Stomach (tissue), 9 donors: ENCODE data around the gene CTNNA3. TPM values are rescaled to one million over a fixed set of nuclear protein-coding genes. Genes with fewer than 3 reads are reported as not detected.

Source experiments
- DNase-seq, 2 donors: peaks; one replicate each; pipeline versions ENCODE4 v3.0.0 to v3.0.0-alpha.2; 2013 to 2019
- H3K27ac ChIP-seq, 5 donors: fragments of 200-600 bp in 4 of 5; sonication (generic) in 4 of 5; one replicate each; pipeline ENCODE4 v1.5.1; 2013 to 2019; ENCODE audit warnings: mild to moderate bottlenecking in 1 of 5, moderate library complexity in 1 of 5
- H3K27me3 ChIP-seq, 3 donors: fragments of 200-600 bp; sonication (generic); one replicate each; pipeline ENCODE4 v1.5.1; 2017 to 2019; ENCODE audit warnings: mixed run types in 1 of 3
- H3K36me3 ChIP-seq, 4 donors: fragments of 200-600 bp; sonication (generic); 1 replicate in 3 of 4; 2 replicates in 1 of 4; pipeline ENCODE4 v1.5.1; 2016 to 2019
- H3K4me1 ChIP-seq, 4 donors: fragments of 200-600 bp; sonication (generic); one replicate each; pipeline ENCODE4 v1.5.1; 2016 to 2019
- H3K4me3 ChIP-seq, 4 donors: fragments of 200-600 bp; sonication (generic) in 3 of 4; one replicate each; pipeline ENCODE4 v1.5.1; 2016 to 2019; ENCODE audit warnings: mild to moderate bottlenecking in 1 of 4
- H3K9me3 ChIP-seq, 4 donors: fragments of 200-600 bp; sonication (generic); one replicate each; pipeline ENCODE4 v1.5.1; 2016 to 2019
- CTCF ChIP-seq, 7 experiments: fragments of 450-650 bp in 4 of 7; fragments of 200-600 bp in 3 of 7; sonication (generic) in 3 of 7; IDR thresholded peaks; one replicate each; pipeline ENCODE4 v1.5.1; 2016 to 2019; ENCODE audit warnings: antibody characterized with exemption in 7 of 7, control low read depth in 2 of 7, mild to moderate bottlenecking in 1 of 7
- EP300 ChIP-seq: sonication (generic); formaldehyde crosslinking; IDR thresholded peaks from one replicate; pipeline ENCODE4 v1.6.1; 2017; ENCODE audit warnings: antibody characterized with exemption
- POLR2A ChIP-seq, 4 donors: fragments of 450-650 bp; IDR thresholded peaks; one replicate each; pipeline ENCODE4 v1.6.1; 2016; ENCODE audit warnings: antibody characterized with exemption in 4 of 4, control low read depth in 2 of 4, mild to moderate bottlenecking in 1 of 4, moderate library complexity in 1 of 4
- POLR2AphosphoS5 ChIP-seq, 3 donors: sonication (generic); formaldehyde crosslinking; IDR thresholded peaks; one replicate each; pipeline ENCODE4 v1.6.1; 2016; ENCODE audit warnings: antibody characterized with exemption in 3 of 3
- WGBS, 5 donors: extraction: QIAGEN DNeasy Blood & Tissue Kit in 3 of 5; methylation state at CpG; one replicate each; pipeline versions ENCODE4 v1.1.5 to v1.1.7; 2013 to 2018; 5-methylcytosine and 5-hydroxymethylcytosine counted together
- intact Hi-C: fragments of 100-400 bp; cut with DNase I; formaldehyde crosslinking; loops from one replicate; pipeline ENCODE4 v1.15.1; 2023; ENCODE audit warnings: low total_unique reads
- polyA plus RNA-seq, 3 donors: library from polyadenylated mRNA; stranded (reverse); fragments of 200-250 nt; gene quantifications; one replicate each; pipeline ENCODE4 v1.2.3, GENCODE V29; 2013
- total RNA-seq, 5 donors: library from RNA; depleted of rRNA; stranded (reverse); fragments of >200 nt; gene quantifications; one replicate each; pipeline versions ENCODE4 v1.1.0 to v1.2.3, GENCODE V29; 2014 to 2016
- donor health status: healthy with polysubstance abuse.
- donor health status: Bipolar disorder and iron deficiency.
- donor health status: healthy.

CTNNA3 gene
- total and polyA plus RNA-seq, 8 donors: 0.14 to 46.1 (median 12.9) TPM; not detected in 2

GRCh38 chr10:66760941-66761340, 935.1 kb downstream of the CTNNA3 start:
- H3K9me3 ChIP-seq: no peaks in the 10 kb centered on the region
- no peaks in the 10 kb centered on the region for H3K4me1 ChIP-seq
- 79 to 98% (median 95%) methylated on average over 1 of the region's 1 CpG for WGBS, 5 donors
- no peaks in the 10 kb centered on the region for H3K27me3 ChIP-seq
- H3K27ac ChIP-seq: no peak overlapping the region
- DNase-seq: no peak
- no peak overlapping the region for H3K4me3 ChIP-seq
- intact Hi-C loops: no loop called here
- TF ChIP-seq POLR2A (IDR thresholded peaks at IDR 0.05) (no peak), EP300 (no peak), POLR2AphosphoS5 (IDR thresholded peaks at IDR 0.05) (no peak), CTCF (IDR thresholded peaks at IDR 0.05) (no peak)
- H3K36me3 ChIP-seq: no peaks in the 10 kb centered on the region

GRCh38 chr10:66755474-66755873, 940.5 kb downstream of the CTNNA3 start:
- H3K4me1 ChIP-seq: no peaks in the 10 kb centered on the region
- H3K9me3 ChIP-seq: no peaks in the 10 kb centered on the region
- no peak overlapping the region for H3K4me3 ChIP-seq
- H3K27ac ChIP-seq: no peak overlapping the region
- H3K36me3 ChIP-seq: no peaks in the 10 kb centered on the region
- WGBS, 5 donors: 30 to 54% (median 44%) methylated on average over 3 of the region's 3 CpGs
- H3K27me3 ChIP-seq: no peaks in the 10 kb centered on the region
- no peak for TF ChIP-seq CTCF (IDR thresholded peaks at IDR 0.05)
- no peak for TF ChIP-seq EP300
- TF ChIP-seq POLR2A (IDR thresholded peaks at IDR 0.05): no peak
- no peak for TF ChIP-seq POLR2AphosphoS5 (IDR thresholded peaks at IDR 0.05)
- DNase-seq: no peak
- intact Hi-C loops: no loop called here

GRCh38 chr10:66752714-66753113, 943.3 kb downstream of the CTNNA3 start:
- intact Hi-C loops: no loop called here
- no peak for DNase-seq
- no peaks in the 10 kb centered on the region for H3K27me3 ChIP-seq
- H3K27ac ChIP-seq: no peak overlapping the region
- no peaks in the 10 kb centered on the region for H3K9me3 ChIP-seq
- no peak overlapping the region for H3K4me3 ChIP-seq
- WGBS, 5 donors: 62 to 98% (median 86%) methylated on average over 1 of the region's 1 CpG
- H3K36me3 ChIP-seq: no peaks in the 10 kb centered on the region
- TF ChIP-seq POLR2AphosphoS5 (IDR thresholded peaks at IDR 0.05): no peak
- no peak for TF ChIP-seq CTCF (IDR thresholded peaks at IDR 0.05)
- no peak for TF ChIP-seq EP300
- no peaks in the 10 kb centered on the region for H3K4me1 ChIP-seq

GRCh38 chr10:66748217-66748616, 947.8 kb downstream of the CTNNA3 start:
- no peaks in the 10 kb centered on the region for H3K36me3 ChIP-seq
- no peak for DNase-seq
- no peaks in the 10 kb centered on the region for H3K4me1 ChIP-seq
- WGBS, 5 donors: 86 to 100% (median 97%) methylated on average over 1 of the region's 1 CpG
- no peak for TF ChIP-seq POLR2A (IDR thresholded peaks at IDR 0.05)
- no peak for TF ChIP-seq EP300
- no peak for TF ChIP-seq POLR2AphosphoS5 (IDR thresholded peaks at IDR 0.05)
- no peak for TF ChIP-seq CTCF (IDR thresholded peaks at IDR 0.05)
- no peaks in the 10 kb centered on the region for H3K27me3 ChIP-seq
- intact Hi-C loops: no loop called here
- no peak overlapping the region for H3K4me3 ChIP-seq
- no peaks in the 10 kb centered on the region for H3K9me3 ChIP-seq
- no peak overlapping the region for H3K27ac ChIP-seq
